22Rv1 (cell line): ENCODE measurements around the gene NDUFA13.

ENCODE experiments used
- ZFX ChIP-seq: fragments of 450-650 bp; IDR thresholded peaks from 2 replicates; pipeline ENCODE4 v1.6.1; 2017; ENCODE audit warnings: antibody characterized with exemption, borderline replicate concordance
- TF ChIP-seq, protein P1 (sequence below): fragments of 450-650 bp; IDR thresholded peaks from 2 replicates; pipeline ENCODE4 v1.5.1; 2017; ENCODE audit warnings: mild to moderate bottlenecking

DNA sequence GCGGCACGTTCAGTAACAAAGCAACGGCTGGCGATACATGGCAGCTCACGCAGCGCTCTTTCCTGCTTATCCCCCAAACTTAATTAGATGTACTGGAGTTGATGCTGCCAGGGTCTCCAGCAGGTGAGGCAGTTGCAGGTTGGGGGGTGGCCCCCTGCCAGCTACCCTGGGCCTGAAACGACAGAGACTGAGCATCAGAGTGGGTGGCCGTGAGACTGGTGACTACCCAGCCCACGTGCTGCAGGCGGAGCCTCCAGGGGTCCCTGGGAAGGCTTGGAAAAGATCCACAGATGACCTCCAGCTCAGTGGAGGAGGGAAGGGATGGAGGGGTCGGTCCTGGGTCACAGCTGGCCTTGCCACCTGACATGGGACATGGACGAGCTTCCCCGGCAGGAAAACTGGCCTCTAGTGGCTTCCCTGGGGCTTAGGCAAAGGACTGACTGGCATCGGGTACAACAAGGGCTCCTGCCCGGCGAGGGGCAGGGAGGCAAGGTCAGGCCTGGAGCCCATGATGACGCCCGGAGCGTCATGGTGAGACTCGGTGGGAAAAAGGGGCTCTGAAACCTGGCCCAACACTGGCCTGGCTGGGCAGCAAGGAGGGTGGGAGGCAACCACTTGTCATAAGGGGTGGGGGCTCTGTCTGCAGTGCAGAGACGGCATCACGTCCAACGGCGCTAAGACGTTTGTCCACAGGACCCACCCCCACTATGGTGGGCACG, 46.1 kb downstream of the NDUFA13 start:
- TF ChIP-seq, protein P1, sequence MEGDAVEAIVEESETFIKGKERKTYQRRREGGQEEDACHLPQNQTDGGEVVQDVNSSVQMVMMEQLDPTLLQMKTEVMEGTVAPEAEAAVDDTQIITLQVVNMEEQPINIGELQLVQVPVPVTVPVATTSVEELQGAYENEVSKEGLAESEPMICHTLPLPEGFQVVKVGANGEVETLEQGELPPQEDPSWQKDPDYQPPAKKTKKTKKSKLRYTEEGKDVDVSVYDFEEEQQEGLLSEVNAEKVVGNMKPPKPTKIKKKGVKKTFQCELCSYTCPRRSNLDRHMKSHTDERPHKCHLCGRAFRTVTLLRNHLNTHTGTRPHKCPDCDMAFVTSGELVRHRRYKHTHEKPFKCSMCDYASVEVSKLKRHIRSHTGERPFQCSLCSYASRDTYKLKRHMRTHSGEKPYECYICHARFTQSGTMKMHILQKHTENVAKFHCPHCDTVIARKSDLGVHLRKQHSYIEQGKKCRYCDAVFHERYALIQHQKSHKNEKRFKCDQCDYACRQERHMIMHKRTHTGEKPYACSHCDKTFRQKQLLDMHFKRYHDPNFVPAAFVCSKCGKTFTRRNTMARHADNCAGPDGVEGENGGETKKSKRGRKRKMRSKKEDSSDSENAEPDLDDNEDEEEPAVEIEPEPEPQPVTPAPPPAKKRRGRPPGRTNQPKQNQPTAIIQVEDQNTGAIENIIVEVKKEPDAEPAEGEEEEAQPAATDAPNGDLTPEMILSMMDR: no peak
- no peak for TF ChIP-seq ZFX
